Measurements from ENCODE around the gene RMRP.
A peak's percentile ranks its signal among the peaks of the same experiment; 100 is the strongest.

RMRP gene

GRCh38 chr9:35664531-35665470 lies 7.0 kb upstream of the RMRP start, which contains the start of gene ARHGEF39:
Gene ARHGEF39 (minus strand): TSS chr9:35665195. CDS start chr9:35665169, 26 bp downstream.
- peak within 1 kb of the TSS; percentile 87 for H3K27ac Mint-ChIP-seq
- DNase-seq (ENCODE audit: low spot score): peak; percentile 87
- no peaks in the 10 kb centered on the region for H3K27me3 Mint-ChIP-seq (ENCODE audit: low read depth)
- no peaks in the 10 kb centered on the region for H3K9me3 Mint-ChIP-seq
- peak within 1 kb of the TSS; percentile 92 for H3K4me3 Mint-ChIP-seq
- H3K4me1 Mint-ChIP-seq (ENCODE audit: low read depth): peaks cover 49% of the 10 kb centered on the region
- H3K36me3 Mint-ChIP-seq (ENCODE audit: low read depth): peaks cover 25% of the 10 kb centered on the region

GRCh38 chr9:35662437-35662836 lies 4.6 kb upstream of the RMRP start:
- peak overlapping the region; percentile 92 for H3K4me3 Mint-ChIP-seq

GRCh38 chr9:35661756-35662350 lies 4.0 kb upstream of the RMRP start:
- Mint-ChIP-seq H3K4me1 (ENCODE audit: low read depth) (peaks cover 69% of the 10 kb centered on the region), H3K9me3 (no peaks in the 10 kb centered on the region), H3K36me3 (ENCODE audit: low read depth) (peaks cover 36% of the 10 kb centered on the region), H3K27me3 (ENCODE audit: low read depth) (peaks cover 6% of the 10 kb centered on the region), H3K27ac (peak overlapping the region; percentile 87), H3K4me3 (peak overlapping the region; percentile 92)
- DNase-seq (ENCODE audit: low spot score): no peak

More at GRCh38 chr9:35662437-35662836, 4.6 kb upstream of the RMRP start:
- DNase-seq (ENCODE audit: low spot score): no peak
- Mint-ChIP-seq H3K36me3 (ENCODE audit: low read depth) (peaks cover 36% of the 10 kb centered on the region), H3K9me3 (no peaks in the 10 kb centered on the region), H3K4me1 (ENCODE audit: low read depth) (peaks cover 63% of the 10 kb centered on the region), H3K27me3 (ENCODE audit: low read depth) (peaks cover 6% of the 10 kb centered on the region), H3K27ac (peak overlapping the region; percentile 87)

- Mint-ChIP-seq H3K27ac (peak overlapping the region; percentile 46), H3K4me1 (ENCODE audit: low read depth) (peaks cover 74% of the 10 kb centered on the region), H3K4me3 (peak overlapping the region; percentile 61), H3K36me3 (ENCODE audit: low read depth) (peaks cover 36% of the 10 kb centered on the region), H3K9me3 (no peaks in the 10 kb centered on the region), H3K27me3 (ENCODE audit: low read depth) (peaks cover 6% of the 10 kb centered on the region)
- DNase-seq (ENCODE audit: low spot score): no peak
These were observed 3.2 kb upstream of the RMRP start for GRCh38 chr9:35660966-35661415.

GRCh38 chr9:35659340-35659739 lies 1.5 kb upstream of the RMRP start:
- no peak for DNase-seq (ENCODE audit: low spot score)
- no peaks in the 10 kb centered on the region for H3K9me3 Mint-ChIP-seq
- H3K4me1 Mint-ChIP-seq (ENCODE audit: low read depth): peaks cover 70% of the 10 kb centered on the region
- H3K36me3 Mint-ChIP-seq (ENCODE audit: low read depth): peaks cover 36% of the 10 kb centered on the region
- H3K27me3 Mint-ChIP-seq (ENCODE audit: low read depth): peaks cover 6% of the 10 kb centered on the region
- peak overlapping the region; percentile 89 for H3K4me3 Mint-ChIP-seq
- H3K27ac Mint-ChIP-seq: peak overlapping the region; percentile 77

- peak overlapping the region; percentile 89 for H3K4me3 Mint-ChIP-seq
- DNase-seq (ENCODE audit: low spot score): no peak
- H3K4me1 Mint-ChIP-seq (ENCODE audit: low read depth): peaks cover 66% of the 10 kb centered on the region
- H3K36me3 Mint-ChIP-seq (ENCODE audit: low read depth): peaks cover 36% of the 10 kb centered on the region
- peak overlapping the region; percentile 77 for H3K27ac Mint-ChIP-seq
- H3K9me3 Mint-ChIP-seq: no peaks in the 10 kb centered on the region
- H3K27me3 Mint-ChIP-seq (ENCODE audit: low read depth): peaks cover 6% of the 10 kb centered on the region
These were observed 1.1 kb upstream of the RMRP start for GRCh38 chr9:35658968-35659220.

- Mint-ChIP-seq H3K4me1 (ENCODE audit: low read depth) (peaks cover 62% of the 10 kb centered on the region), H3K27ac (peak within 1 kb of the TSS; percentile 99), H3K36me3 (ENCODE audit: low read depth) (peaks cover 36% of the 10 kb centered on the region), H3K9me3 (no peaks in the 10 kb centered on the region), H3K27me3 (ENCODE audit: low read depth) (peaks cover 6% of the 10 kb centered on the region), H3K4me3 (peak within 1 kb of the TSS; percentile 89)
- DNase-seq (ENCODE audit: low spot score): peak; percentile 86
These were observed 533 bp upstream of the RMRP start, which contains the start of gene CCDC107 for GRCh38 chr9:35658137-35658967. Gene CCDC107 (plus strand): TSS chr9:35658292. CDS start chr9:35658380, 88 bp downstream.

- Mint-ChIP-seq H3K27ac (peak overlapping the region; percentile 99), H3K4me1 (ENCODE audit: low read depth) (peaks cover 53% of the 10 kb centered on the region), H3K9me3 (no peaks in the 10 kb centered on the region), H3K36me3 (ENCODE audit: low read depth) (peaks cover 28% of the 10 kb centered on the region), H3K4me3 (peak overlapping the region; percentile 86), H3K27me3 (ENCODE audit: low read depth) (peaks cover 6% of the 10 kb centered on the region)
- no peak for DNase-seq (ENCODE audit: low spot score)
These were observed 831 bp downstream of the RMRP start for GRCh38 chr9:35656831-35657545.

- Mint-ChIP-seq H3K27me3 (ENCODE audit: low read depth) (peaks cover 6% of the 10 kb centered on the region), H3K9me3 (no peaks in the 10 kb centered on the region), H3K27ac (no peak overlapping the region), H3K4me3 (peak overlapping the region; percentile 86), H3K4me1 (ENCODE audit: low read depth) (peaks cover 55% of the 10 kb centered on the region), H3K36me3 (ENCODE audit: low read depth) (peaks cover 26% of the 10 kb centered on the region)
- DNase-seq (ENCODE audit: low spot score): no peak
These were observed 1.5 kb downstream of the RMRP start for GRCh38 chr9:35656348-35656747.

GRCh38 chr9:35653611-35654010 lies 4.2 kb downstream of the RMRP start:
- Mint-ChIP-seq H3K4me3 (no peak overlapping the region), H3K36me3 (ENCODE audit: low read depth) (peaks cover 14% of the 10 kb centered on the region), H3K27ac (no peak overlapping the region), H3K27me3 (ENCODE audit: low read depth) (peaks cover 6% of the 10 kb centered on the region), H3K9me3 (no peaks in the 10 kb centered on the region), H3K4me1 (ENCODE audit: low read depth) (peaks cover 47% of the 10 kb centered on the region)
- DNase-seq (ENCODE audit: low spot score): no peak

- H3K27me3 Mint-ChIP-seq (ENCODE audit: low read depth): peaks cover 4% of the 10 kb centered on the region
- DNase-seq (ENCODE audit: low spot score): no peak
- no peak overlapping the region for H3K27ac Mint-ChIP-seq
- H3K9me3 Mint-ChIP-seq: no peaks in the 10 kb centered on the region
- H3K4me1 Mint-ChIP-seq (ENCODE audit: low read depth): peaks cover 53% of the 10 kb centered on the region
- peak overlapping the region; percentile 37 for H3K4me3 Mint-ChIP-seq
- H3K36me3 Mint-ChIP-seq (ENCODE audit: low read depth): peaks cover 20% of the 10 kb centered on the region
These were observed 5.0 kb downstream of the RMRP start for GRCh38 chr9:35652829-35653209.

- Mint-ChIP-seq H3K9me3 (no peaks in the 10 kb centered on the region), H3K27me3 (ENCODE audit: low read depth) (no peaks in the 10 kb centered on the region), H3K36me3 (ENCODE audit: low read depth) (peaks cover 22% of the 10 kb centered on the region), H3K4me3 (peak overlapping the region; percentile 100), H3K27ac (peak overlapping the region; percentile 55), H3K4me1 (ENCODE audit: low read depth) (peaks cover 52% of the 10 kb centered on the region)
- no peak for DNase-seq (ENCODE audit: low spot score)
These were observed 5.6 kb downstream of the RMRP start for GRCh38 chr9:35651956-35652828.

All from T-helper 2 cell treated with Interferon-gamma antibody and Interleukin-4, amounts not matched to agents 5 μg/mL and 100 μg/mL, for 36 hours (primary cell).